Ovary (tissue), 9 donors: ENCODE data around the gene OR8G1. TPM values are rescaled to one million over a fixed set of nuclear protein-coding genes. Genes with fewer than 3 reads are reported as not detected.

Experiments used
- DNase-seq, 5 donors: peaks; one replicate each; pipeline ENCODE4 v3.0.0-alpha.2; 2019 to 2020
- H3K27ac ChIP-seq, 2 donors: fragments of 200-600 bp; one replicate each; pipeline versions ENCODE4 v1.5.1 to v1.8.0; 2019 to 2022
- H3K27me3 ChIP-seq: fragments of 200-600 bp; one replicate; pipeline ENCODE4 v1.8.0; 2022
- H3K36me3 ChIP-seq: fragments of 200-600 bp; sonication (generic); one replicate; pipeline ENCODE4 v1.5.1; 2019
- H3K4me1 ChIP-seq: one replicate; pipeline ENCODE4 v1.8.1; 2013; ENCODE audit warnings: mild to moderate bottlenecking, moderate library complexity; ENCODE audit not compliant: insufficient read depth
- H3K4me3 ChIP-seq: fragments of 200-600 bp; sonication (generic); one replicate; pipeline ENCODE4 v1.5.1; 2017
- H3K9me3 ChIP-seq, 2 donors: fragments of 200-600 bp in 1 of 2; sonication (generic) in 1 of 2; one replicate each; pipeline versions ENCODE4 v1.5.1 to v1.8.1; 2013 to 2019; ENCODE audit warnings: mild to moderate bottlenecking in 1 of 2, moderate library complexity in 1 of 2
- CTCF ChIP-seq, 3 donors: fragments of 450-650 bp in 2 of 3; fragments of 200-600 bp in 1 of 3; IDR thresholded peaks; one replicate each; pipeline versions ENCODE4 v1.5.1 to v1.8.0; 2016 to 2022; ENCODE audit warnings: antibody characterized with exemption in 3 of 3, mild to moderate bottlenecking in 1 of 3
- EP300 ChIP-seq: sonication (generic); formaldehyde crosslinking; IDR thresholded peaks from one replicate; pipeline ENCODE4 v1.6.1; 2017; ENCODE audit warnings: antibody characterized with exemption
- POLR2A ChIP-seq: fragments of 450-650 bp; IDR thresholded peaks from one replicate; pipeline ENCODE4 v1.6.1; 2017; ENCODE audit warnings: antibody characterized with exemption, mild to moderate bottlenecking, moderate library complexity
- WGBS, 3 donors: extraction: QIAGEN DNeasy Blood & Tissue Kit in 1 of 3; methylation state at CpG; one replicate each; pipeline versions ENCODE4 v1.1.5 to v1.1.7; 2013 to 2017; 5-methylcytosine and 5-hydroxymethylcytosine counted together
- intact Hi-C, 4 donors: fragments of 100-400 bp; cut with DNase I; formaldehyde crosslinking; loops; one replicate each; pipeline versions ENCODE4 v1.11.0 to v1.15.1; 2022 to 2023
- polyA plus RNA-seq, 2 donors: library from polyadenylated mRNA; stranded (reverse); fragments of 200-250 nt in 1 of 2; fragments of 350-450 nt in 1 of 2; fragmentation: Illumina TruSeq in 1 of 2; extraction: RNeasy Lipid Tissue Mini Kit (QIAGEN cat#74804) in 1 of 2; gene quantifications; one replicate each; pipeline ENCODE4 v1.2.3, GENCODE V29; 2013 to 2014
- total RNA-seq, 7 donors: library from RNA; depleted of rRNA in 2 of 7; stranded (reverse); fragments of >200 nt in 2 of 7; fragmentation: NEBNext Ultra II Directional in 3 of 7; extraction: Animal tissue kit (Norgen Biotek cat#: 25700) in 3 of 7; gene quantifications; one replicate each; pipeline versions ENCODE4 v1.1.0 to v1.2.4, GENCODE V29; 2016 to 2023
- donor health status: DM: no; HTN: no; CAD: no; lungs with moderate emphysema.
- donor health status: DM: no; HTN: no; CAD: no.
- donor health status: Bipolar disorder and iron deficiency.
- donor health status: DM: yes; HTN: yes; CAD: no.
- donor health status: DM: no; HTN: no; CAD: no.
- donor health status: DM: yes; HTN: yes; CAD: no.

The OR8G1 gene
- total and polyA plus RNA-seq, 9 donors: not detected

GRCh38 chr11:124202951-124203350, 37.9 kb upstream of the OR8G1 start:
- 53 to 59% (median 57%) methylated on average over 3 of the region's 3 CpGs for WGBS, 3 donors
- Histone ChIP-seq H3K4me1 (no peaks in the 10 kb centered on the region), H3K9me3 (no peaks in the 10 kb centered on the region), H3K27ac (no peak overlapping the region), H3K4me3 (no peak overlapping the region), H3K36me3 (no peaks in the 10 kb centered on the region), H3K27me3 (no peaks in the 10 kb centered on the region)
- TF ChIP-seq POLR2A: no peak
- TF ChIP-seq EP300: no peak
- TF ChIP-seq CTCF (IDR thresholded peaks at IDR 0.05): no peak
- DNase-seq: no peak
- intact Hi-C loops: no loop called here

- Histone ChIP-seq H3K27ac (no peak overlapping the region), H3K4me1 (no peaks in the 10 kb centered on the region), H3K4me3 (no peak overlapping the region), H3K9me3 (no peaks in the 10 kb centered on the region), H3K27me3 (no peaks in the 10 kb centered on the region), H3K36me3 (no peaks in the 10 kb centered on the region)
- TF ChIP-seq POLR2A (no peak), EP300 (no peak), CTCF (IDR thresholded peaks at IDR 0.05) (no peak)
- 86 to 91% (median 87%) methylated on average over 5 of the region's 5 CpGs for WGBS, 3 donors
- DNase-seq: no peak
- intact Hi-C loops: no loop called here
Measured at GRCh38 chr11:124204008-124204407, 36.9 kb upstream of the OR8G1 start.

GRCh38 chr11:124207102-124207792, 33.6 kb upstream of the OR8G1 start:
- Histone ChIP-seq H3K36me3 (no peaks in the 10 kb centered on the region), H3K27ac (no peak overlapping the region), H3K4me1 (no peaks in the 10 kb centered on the region), H3K9me3 (no peaks in the 10 kb centered on the region), H3K27me3 (no peaks in the 10 kb centered on the region), H3K4me3 (no peak overlapping the region)
- no peak for DNase-seq
- intact Hi-C loops: no loop called here
- WGBS, 3 donors: 74 to 84% (median 83%) methylated on average over 6 of the region's 6 CpGs
- TF ChIP-seq CTCF (IDR thresholded peaks at IDR 0.05): no peak
- TF ChIP-seq EP300: no peak
- TF ChIP-seq POLR2A: no peak

- no peaks in the 10 kb centered on the region for H3K9me3 ChIP-seq
- no peaks in the 10 kb centered on the region for H3K36me3 ChIP-seq
- DNase-seq: no peak
- H3K4me1 ChIP-seq: no peaks in the 10 kb centered on the region
- H3K27ac ChIP-seq: no peak overlapping the region
- TF ChIP-seq CTCF (IDR thresholded peaks at IDR 0.05) (no peak), EP300 (no peak), POLR2A (no peak)
- 84 to 100% (median 87%) methylated on average over 2 to 6 of the region's 6 CpGs for WGBS, 3 donors
- H3K27me3 ChIP-seq: no peaks in the 10 kb centered on the region
- intact Hi-C loops: no loop called here
- no peak overlapping the region for H3K4me3 ChIP-seq
Measured at GRCh38 chr11:124209824-124210357, 31.0 kb upstream of the OR8G1 start.
